ENCODE measurements around the gene VRK3. TPM values are rescaled to one million over a fixed set of nuclear protein-coding genes. Genes with fewer than 3 reads are reported as not detected.

Gene VRK3
- total and polyA plus RNA-seq, 2 donors (not counting 1 experiment from before 2014, with no cell fraction given), result 26.9 to 40.6 TPM

DNA sequence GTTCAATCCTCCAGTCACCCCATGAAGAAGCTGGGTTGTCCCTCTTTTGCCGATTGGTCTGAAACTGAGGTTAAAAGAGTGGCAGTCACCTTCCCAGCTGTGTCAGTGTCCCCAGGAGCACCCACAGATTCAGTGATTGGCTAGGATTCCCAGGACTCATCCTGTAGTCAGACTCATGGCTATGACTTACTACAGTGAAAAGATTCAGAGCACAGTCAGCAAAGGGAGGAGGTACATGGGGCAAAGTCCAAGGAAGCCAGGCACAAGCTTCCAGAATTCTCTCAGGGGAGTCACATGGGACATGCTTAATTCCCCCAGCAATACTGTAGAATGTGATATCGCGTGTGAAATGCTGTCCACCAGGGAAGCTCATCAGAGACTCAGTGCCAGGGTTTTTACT is 14.8 kb upstream of the VRK3 start:
- Histone ChIP-seq H3K27me3 (ENCODE audit: control insufficient read depth, insufficient read depth, low read length) (no peaks in the 10 kb centered on the region), H3K9ac (ENCODE audit: insufficient read depth, low read length) (no peak overlapping the region), H3K4me3 (replicated peaks in 1 of 4; ENCODE audit: control extremely low read depth in 1 of 4, insufficient read depth in 1 of 4, low read depth in 3 of 4, low read length in 4 of 4) (no peak overlapping the region), H3K9me3 (ENCODE audit: control insufficient read depth, insufficient read depth, low read depth, low read length) (peaks cover 7% of the 10 kb centered on the region), H3K4me2 (ENCODE audit: extremely low read depth, insufficient read depth, low read length) (no peak overlapping the region), H4K20me1 (ENCODE audit: control insufficient read depth, extremely low read depth, insufficient read depth, low read length) (no peaks in the 10 kb centered on the region), H3K36me3 (ENCODE audit: control insufficient read depth, insufficient read depth, low read length) (peaks cover 28% of the 10 kb centered on the region), H3K27ac (ENCODE audit: insufficient read depth, low read length) (no peak overlapping the region), H2AFZ (ENCODE audit: low read length) (no peak overlapping the region), H3K79me2 (ENCODE audit: control insufficient read depth, insufficient read depth, low read length) (no peaks in the 10 kb centered on the region), H3K4me1 (ENCODE audit: control insufficient read depth, extremely low read depth, insufficient read depth, low read length) (no peaks in the 10 kb centered on the region)
- no peak for DNase-seq (ENCODE audit: low read depth in 2 of 2)
- TF ChIP-seq, protein P1, sequence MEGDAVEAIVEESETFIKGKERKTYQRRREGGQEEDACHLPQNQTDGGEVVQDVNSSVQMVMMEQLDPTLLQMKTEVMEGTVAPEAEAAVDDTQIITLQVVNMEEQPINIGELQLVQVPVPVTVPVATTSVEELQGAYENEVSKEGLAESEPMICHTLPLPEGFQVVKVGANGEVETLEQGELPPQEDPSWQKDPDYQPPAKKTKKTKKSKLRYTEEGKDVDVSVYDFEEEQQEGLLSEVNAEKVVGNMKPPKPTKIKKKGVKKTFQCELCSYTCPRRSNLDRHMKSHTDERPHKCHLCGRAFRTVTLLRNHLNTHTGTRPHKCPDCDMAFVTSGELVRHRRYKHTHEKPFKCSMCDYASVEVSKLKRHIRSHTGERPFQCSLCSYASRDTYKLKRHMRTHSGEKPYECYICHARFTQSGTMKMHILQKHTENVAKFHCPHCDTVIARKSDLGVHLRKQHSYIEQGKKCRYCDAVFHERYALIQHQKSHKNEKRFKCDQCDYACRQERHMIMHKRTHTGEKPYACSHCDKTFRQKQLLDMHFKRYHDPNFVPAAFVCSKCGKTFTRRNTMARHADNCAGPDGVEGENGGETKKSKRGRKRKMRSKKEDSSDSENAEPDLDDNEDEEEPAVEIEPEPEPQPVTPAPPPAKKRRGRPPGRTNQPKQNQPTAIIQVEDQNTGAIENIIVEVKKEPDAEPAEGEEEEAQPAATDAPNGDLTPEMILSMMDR (conservative IDR thresholded peaks at IDR 0.05 in 1 of 2, IDR thresholded peaks at IDR 0.05 in 1 of 2; ENCODE audit: low read depth in 1 of 2, low read length in 2 of 2), result no peak

DNA sequence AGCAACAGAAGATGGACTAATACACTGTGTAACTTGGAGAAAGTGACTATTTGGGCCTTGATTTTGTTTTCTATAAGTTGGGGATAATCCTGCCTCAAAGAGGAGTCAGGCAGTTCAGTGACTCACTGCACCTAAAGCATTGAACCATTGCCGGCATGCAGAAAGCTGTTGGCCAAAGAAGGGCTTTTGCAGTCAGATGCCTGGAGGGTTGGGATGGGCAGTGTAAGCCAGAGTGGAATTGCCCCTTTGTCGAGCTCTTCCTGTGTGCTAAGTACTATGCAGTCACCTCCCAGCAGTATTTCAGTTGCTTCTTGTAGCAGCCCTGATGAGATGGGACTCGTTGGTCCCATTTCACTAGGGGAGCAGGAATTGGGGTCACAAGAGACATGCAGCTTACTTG is 11.7 kb upstream of the VRK3 start:
- no peak for DNase-seq (ENCODE audit: low read depth in 2 of 2)
- no peak overlapping the region for H2AFZ ChIP-seq (ENCODE audit: low read length)
- H3K27me3 ChIP-seq (ENCODE audit: control insufficient read depth, insufficient read depth, low read length), result no peaks in the 10 kb centered on the region
- H3K4me3 ChIP-seq (replicated peaks in 1 of 4; ENCODE audit: control extremely low read depth in 1 of 4, insufficient read depth in 1 of 4, low read depth in 3 of 4, low read length in 4 of 4), result no peak overlapping the region
- H3K79me2 ChIP-seq (ENCODE audit: control insufficient read depth, insufficient read depth, low read length), result no peaks in the 10 kb centered on the region
- no peak overlapping the region for H3K4me2 ChIP-seq (ENCODE audit: extremely low read depth, insufficient read depth, low read length)
- no peak overlapping the region for H3K9ac ChIP-seq (ENCODE audit: insufficient read depth, low read length)
- H3K27ac ChIP-seq (ENCODE audit: insufficient read depth, low read length), result no peak overlapping the region
- H3K4me1 ChIP-seq (ENCODE audit: control insufficient read depth, extremely low read depth, insufficient read depth, low read length), result no peaks in the 10 kb centered on the region
- peaks cover 13% of the 10 kb centered on the region for H3K36me3 ChIP-seq (ENCODE audit: control insufficient read depth, insufficient read depth, low read length)
- TF ChIP-seq EZH2 (IDR thresholded peaks at IDR 0.05; ENCODE audit: low read length, missing control alignments), result no peak
- TF ChIP-seq, protein P1 (conservative IDR thresholded peaks at IDR 0.05 in 1 of 2, IDR thresholded peaks at IDR 0.05 in 1 of 2; ENCODE audit: low read depth in 1 of 2, low read length in 2 of 2), result no peak
- no peaks in the 10 kb centered on the region for H3K9me3 ChIP-seq (ENCODE audit: control insufficient read depth, insufficient read depth, low read depth, low read length)
- no peaks in the 10 kb centered on the region for H4K20me1 ChIP-seq (ENCODE audit: control insufficient read depth, extremely low read depth, insufficient read depth, low read length)

GRCh38 chr19:50030937-50031336 is 5.8 kb upstream of the VRK3 start:
- peaks cover 22% of the 10 kb centered on the region for H3K79me2 ChIP-seq (ENCODE audit: control insufficient read depth, insufficient read depth, low read length)
- no peak for DNase-seq (ENCODE audit: low read depth in 2 of 2)
- no peak overlapping the region for H2AFZ ChIP-seq (ENCODE audit: low read length)
- H3K4me1 ChIP-seq (ENCODE audit: control insufficient read depth, extremely low read depth, insufficient read depth, low read length), result no peaks in the 10 kb centered on the region
- no peak overlapping the region for H3K27ac ChIP-seq (ENCODE audit: insufficient read depth, low read length)
- no peaks in the 10 kb centered on the region for H3K9me3 ChIP-seq (ENCODE audit: control insufficient read depth, insufficient read depth, low read depth, low read length)
- no peak overlapping the region for H3K9ac ChIP-seq (ENCODE audit: insufficient read depth, low read length)
- peaks cover 9% of the 10 kb centered on the region for H3K36me3 ChIP-seq (ENCODE audit: control insufficient read depth, insufficient read depth, low read length)
- TF ChIP-seq, protein P1 (conservative IDR thresholded peaks at IDR 0.05 in 1 of 2, IDR thresholded peaks at IDR 0.05 in 1 of 2; ENCODE audit: low read depth in 1 of 2, low read length in 2 of 2), result no peak
- no peak for TF ChIP-seq EZH2 (IDR thresholded peaks at IDR 0.05; ENCODE audit: low read length, missing control alignments)
- no peak overlapping the region for H3K4me3 ChIP-seq (replicated peaks in 1 of 4; ENCODE audit: control extremely low read depth in 1 of 4, insufficient read depth in 1 of 4, low read depth in 3 of 4, low read length in 4 of 4)
- H3K4me2 ChIP-seq (ENCODE audit: extremely low read depth, insufficient read depth, low read length), result no peak overlapping the region
- H4K20me1 ChIP-seq (ENCODE audit: control insufficient read depth, extremely low read depth, insufficient read depth, low read length), result no peaks in the 10 kb centered on the region
- no peaks in the 10 kb centered on the region for H3K27me3 ChIP-seq (ENCODE audit: control insufficient read depth, insufficient read depth, low read length)
